Activated CD4-positive, alpha-beta memory T cell treated with anti-CD3 and anti-CD28 coated beads, Interleukin-2, amount 10 ng/mL, durations not matched to agents 7 days and 5 days (primary cell): Measurements from ENCODE around the gene ENTHD1. TPM values are rescaled to one million over a fixed set of nuclear protein-coding genes. Genes with fewer than 3 reads are reported as not detected.

ENCODE experiments used
- CTCF ChIA-PET: fragments of 350-600 bp; sonication (Branson Sonifier 250); formaldehyde crosslinking; loops from one replicate; lab custom pipeline; 2021; ENCODE audit warnings: antibody characterized with exemption, inconsistent platforms; lab: Charles Lee
- POLR2A ChIA-PET: fragments of 350-600 bp; sonication (Branson Sonifier 250); formaldehyde crosslinking; loops from one replicate; lab custom pipeline; 2021; ENCODE audit warnings: antibody characterized with exemption; lab: Charles Lee
- DNase-seq: peaks from one replicate; pipeline ENCODE4 v3.0.0-alpha.2; 2020
- H3K27ac Mint-ChIP-seq: one replicate; pipeline ENCODE4 v1.8.0; 2021; ENCODE audit warnings: mild to moderate bottlenecking, mixed read lengths
- H3K27me3 Mint-ChIP-seq: one replicate; pipeline ENCODE4 v1.8.0; 2021; ENCODE audit warnings: mixed read lengths
- H3K36me3 Mint-ChIP-seq: one replicate; pipeline ENCODE4 v1.8.0; 2021; ENCODE audit warnings: low read depth, mixed read lengths
- H3K4me1 Mint-ChIP-seq: one replicate; pipeline ENCODE4 v1.8.0; 2021; ENCODE audit warnings: mixed read lengths
- H3K4me3 Mint-ChIP-seq: one replicate; pipeline ENCODE4 v1.8.0; 2021; ENCODE audit warnings: mild to moderate bottlenecking, mixed read lengths
- H3K9me3 Mint-ChIP-seq: one replicate; pipeline ENCODE4 v1.8.0; 2021; ENCODE audit warnings: mixed read lengths
- total RNA-seq, 2 experiments: library from RNA; stranded (reverse); gene quantifications; one replicate each; pipeline ENCODE4 v1.2.3, GENCODE V29; 2021

ENTHD1 gene
- total RNA-seq, 2 experiments from 2014 or later: 0.13 TPM; not detected in 1

- POLR2A ChIA-PET: interaction anchor here (0.9 to 11.4 kb wide), 12 partner anchors 9 to 170 kb away, joined by 3 to 447 read pairs (median 8); partner anchors contain the start of gene GRAP2
- Mint-ChIP-seq H3K4me3 (peak overlapping the region; percentile 72), H3K4me1 (peaks cover 93% of the 10 kb centered on the region), H3K27me3 (no peaks in the 10 kb centered on the region), H3K36me3 (peaks cover 62% of the 10 kb centered on the region), H3K9me3 (no peaks in the 10 kb centered on the region), H3K27ac (peak overlapping the region; percentile 96)
- DNase-seq: peak; percentile 73
- CTCF ChIA-PET: interaction anchor here (0.7 to 6.9 kb wide), 7 partner anchors 9 to 111 kb away, joined by 3 to 62 read pairs (median 6); no protein-coding TSS in a partner anchor
Measured at GRCh38 chr22:39920134-39920743, 26.7 kb upstream of the ENTHD1 start.

- Mint-ChIP-seq H3K4me1 (peaks cover 90% of the 10 kb centered on the region), H3K4me3 (peak overlapping the region; percentile 68), H3K9me3 (no peaks in the 10 kb centered on the region), H3K27me3 (no peaks in the 10 kb centered on the region), H3K27ac (peak overlapping the region; percentile 85), H3K36me3 (peaks cover 62% of the 10 kb centered on the region)
- CTCF ChIA-PET: interaction anchor here (0.9 to 4.2 kb wide), 7 partner anchors 9 to 144 kb away, joined by 3 to 36 read pairs (median 8); no protein-coding TSS in a partner anchor
- DNase-seq: no peak
- POLR2A ChIA-PET: interaction anchor here (1.6 to 17.3 kb wide), 7 partner anchors 8 to 398 kb away, joined by 5 to 447 read pairs (median 29); partner anchors contain the start of genes ATF4 and GRAP2
Measured at GRCh38 chr22:39917776-39918495, 24.4 kb upstream of the ENTHD1 start.

- CTCF ChIA-PET: interaction anchor here (0.9 to 4.2 kb wide), 7 partner anchors 9 to 143 kb away, joined by 3 to 36 read pairs (median 8); no protein-coding TSS in a partner anchor
- H3K4me3 Mint-ChIP-seq: peak overlapping the region; percentile 68
- H3K36me3 Mint-ChIP-seq: peaks cover 64% of the 10 kb centered on the region
- H3K4me1 Mint-ChIP-seq: peaks cover 90% of the 10 kb centered on the region
- H3K27me3 Mint-ChIP-seq: no peaks in the 10 kb centered on the region
- POLR2A ChIA-PET: interaction anchor here (1.6 to 17.3 kb wide), 7 partner anchors 8 to 397 kb away, joined by 4 to 447 read pairs (median 29); partner anchors contain the start of genes ATF4 and GRAP2
- H3K9me3 Mint-ChIP-seq: no peaks in the 10 kb centered on the region
- no peak for DNase-seq
- H3K27ac Mint-ChIP-seq: peak overlapping the region; percentile 85
Measured at GRCh38 chr22:39917197-39917643, 23.7 kb upstream of the ENTHD1 start.

- Mint-ChIP-seq H3K27me3 (no peaks in the 10 kb centered on the region), H3K36me3 (peaks cover 65% of the 10 kb centered on the region), H3K27ac (peak overlapping the region; percentile 85), H3K9me3 (no peaks in the 10 kb centered on the region), H3K4me1 (peaks cover 91% of the 10 kb centered on the region), H3K4me3 (peak overlapping the region; percentile 43)
- POLR2A ChIA-PET: interaction anchor here (0.6 to 17.3 kb wide), 8 partner anchors 9 to 396 kb away, joined by 3 to 447 read pairs (median 18); partner anchors contain the start of genes ATF4 and GRAP2
- no peak for DNase-seq
- CTCF ChIA-PET: interaction anchor here (0.9 to 4.2 kb wide), 5 partner anchors 8 to 16 kb away, joined by 3 to 36 read pairs (median 8); no protein-coding TSS in a partner anchor
Measured at GRCh38 chr22:39916496-39916895, 22.9 kb upstream of the ENTHD1 start.

GRCh38 chr22:39915295-39915726 lies 21.8 kb upstream of the ENTHD1 start:
- H3K9me3 Mint-ChIP-seq: no peaks in the 10 kb centered on the region
- peak overlapping the region; percentile 85 for H3K27ac Mint-ChIP-seq
- H3K27me3 Mint-ChIP-seq: no peaks in the 10 kb centered on the region
- DNase-seq: no peak
- POLR2A ChIA-PET: interaction anchor here (1.0 to 17.3 kb wide), 4 partner anchors 9 to 75 kb away, joined by 3 to 447 read pairs (median 96); no protein-coding TSS in a partner anchor
- CTCF ChIA-PET: interaction anchor here (0.9 to 4.2 kb wide), 4 partner anchors 10 to 27 kb away, joined by 3 to 36 read pairs (median 8); no protein-coding TSS in a partner anchor
- H3K36me3 Mint-ChIP-seq: peaks cover 66% of the 10 kb centered on the region
- H3K4me3 Mint-ChIP-seq: peak overlapping the region; percentile 69
- H3K4me1 Mint-ChIP-seq: peaks cover 90% of the 10 kb centered on the region

GRCh38 chr22:39914584-39914983 lies 21.0 kb upstream of the ENTHD1 start:
- POLR2A ChIA-PET: interaction anchor here (1.1 to 17.3 kb wide), 4 partner anchors 8 to 19 kb away, joined by 4 to 447 read pairs (median 118); partner anchors contain the start of gene GRAP2
- peak overlapping the region; percentile 74 for H3K4me3 Mint-ChIP-seq
- H3K27me3 Mint-ChIP-seq: no peaks in the 10 kb centered on the region
- CTCF ChIA-PET: no interaction called here
- peak overlapping the region; percentile 85 for H3K27ac Mint-ChIP-seq
- H3K36me3 Mint-ChIP-seq: peaks cover 64% of the 10 kb centered on the region
- no peaks in the 10 kb centered on the region for H3K9me3 Mint-ChIP-seq
- no peak for DNase-seq
- H3K4me1 Mint-ChIP-seq: peaks cover 90% of the 10 kb centered on the region

- no peaks in the 10 kb centered on the region for H3K27me3 Mint-ChIP-seq
- no peak for DNase-seq
- H3K36me3 Mint-ChIP-seq: peaks cover 67% of the 10 kb centered on the region
- no peaks in the 10 kb centered on the region for H3K9me3 Mint-ChIP-seq
- H3K4me3 Mint-ChIP-seq: peak overlapping the region; percentile 74
- peak overlapping the region; percentile 85 for H3K27ac Mint-ChIP-seq
- CTCF ChIA-PET: no interaction called here
- POLR2A ChIA-PET: interaction anchor here (1.1 to 17.3 kb wide), 5 partner anchors 8 to 394 kb away, joined by 3 to 447 read pairs (median 74); partner anchors contain the start of genes ATF4 and GRAP2
- peaks cover 91% of the 10 kb centered on the region for H3K4me1 Mint-ChIP-seq
Measured at GRCh38 chr22:39913886-39914285, 20.3 kb upstream of the ENTHD1 start.

GRCh38 chr22:39913321-39913720 lies 19.8 kb upstream of the ENTHD1 start:
- ChIA-PET POLR2A (interaction anchor here (1.3 to 17.3 kb wide), 4 partner anchors 7 to 393 kb away, joined by 3 to 447 read pairs (median 118); partner anchors contain the start of gene ATF4), CTCF (interaction anchor here (1.0 to 1.6 kb wide), 2 partner anchors 20 to 384 kb away, joined by 4 to 5 read pairs; no protein-coding TSS in a partner anchor)
- Mint-ChIP-seq H3K4me1 (peaks cover 91% of the 10 kb centered on the region), H3K4me3 (peak overlapping the region; percentile 74), H3K27me3 (no peaks in the 10 kb centered on the region), H3K36me3 (peaks cover 68% of the 10 kb centered on the region), H3K9me3 (no peaks in the 10 kb centered on the region), H3K27ac (peak overlapping the region; percentile 85)
- DNase-seq: no peak

GRCh38 chr22:39910876-39911613 lies 17.5 kb upstream of the ENTHD1 start:
- H3K27ac Mint-ChIP-seq: peak overlapping the region; percentile 85
- peaks cover 60% of the 10 kb centered on the region for H3K36me3 Mint-ChIP-seq
- DNase-seq: no peak
- H3K4me1 Mint-ChIP-seq: peaks cover 81% of the 10 kb centered on the region
- H3K4me3 Mint-ChIP-seq: peak overlapping the region; percentile 74
- ChIA-PET CTCF (interaction anchor here (0.7 to 1.6 kb wide), 4 partner anchors 10 to 17 kb away, joined by 3 to 7 read pairs (median 4); no protein-coding TSS in a partner anchor), POLR2A (interaction anchor here (0.7 to 17.3 kb wide), 9 partner anchors 5 to 144 kb away, joined by 3 to 447 read pairs (median 5); partner anchors contain the start of gene GRAP2)
- no peaks in the 10 kb centered on the region for H3K9me3 Mint-ChIP-seq
- H3K27me3 Mint-ChIP-seq: no peaks in the 10 kb centered on the region

- CTCF ChIA-PET: interaction anchor here (0.9 to 3.1 kb wide), 8 partner anchors 8 to 380 kb away, joined by 3 to 15 read pairs (median 6); no protein-coding TSS in a partner anchor
- POLR2A ChIA-PET: interaction anchor here (1.0 to 17.3 kb wide), 14 partner anchors 7 to 388 kb away, joined by 3 to 447 read pairs (median 4); partner anchors contain the start of genes ATF4 and GRAP2
- Mint-ChIP-seq H3K27ac (peak overlapping the region; percentile 85), H3K27me3 (no peaks in the 10 kb centered on the region), H3K9me3 (no peaks in the 10 kb centered on the region), H3K36me3 (peaks cover 65% of the 10 kb centered on the region), H3K4me3 (peak overlapping the region; percentile 87), H3K4me1 (peaks cover 68% of the 10 kb centered on the region)
- DNase-seq: peak; percentile 57
Measured at GRCh38 chr22:39908737-39909136, 15.2 kb upstream of the ENTHD1 start.

GRCh38 chr22:39908136-39908535 lies 14.6 kb upstream of the ENTHD1 start:
- DNase-seq: no peak
- CTCF ChIA-PET: interaction anchor here (1.2 to 3.1 kb wide), 5 partner anchors 9 to 374 kb away, joined by 4 to 15 read pairs (median 6); no protein-coding TSS in a partner anchor
- H3K9me3 Mint-ChIP-seq: no peaks in the 10 kb centered on the region
- H3K4me3 Mint-ChIP-seq: peak overlapping the region; percentile 87
- peaks cover 62% of the 10 kb centered on the region for H3K36me3 Mint-ChIP-seq
- H3K27ac Mint-ChIP-seq: peak overlapping the region; percentile 85
- POLR2A ChIA-PET: interaction anchor here (1.0 to 17.3 kb wide), 12 partner anchors 7 to 388 kb away, joined by 3 to 447 read pairs (median 6); partner anchors contain the start of genes ATF4 and GRAP2
- H3K4me1 Mint-ChIP-seq: peaks cover 62% of the 10 kb centered on the region
- no peaks in the 10 kb centered on the region for H3K27me3 Mint-ChIP-seq
